Stomach (tissue), 4 donors: ENCODE results near the gene OTOS.

ENCODE experiments used
- CTCF ChIP-seq, 7 experiments: fragments of 450-650 bp in 4 of 7; fragments of 200-600 bp in 3 of 7; sonication (generic) in 3 of 7; IDR thresholded peaks; one replicate each; pipeline ENCODE4 v1.5.1; 2016 to 2019; ENCODE audit warnings: antibody characterized with exemption in 7 of 7, control low read depth in 2 of 7, mild to moderate bottlenecking in 1 of 7
- EP300 ChIP-seq: sonication (generic); formaldehyde crosslinking; IDR thresholded peaks from one replicate; pipeline ENCODE4 v1.6.1; 2017; ENCODE audit warnings: antibody characterized with exemption
- POLR2A ChIP-seq, 4 donors: fragments of 450-650 bp; IDR thresholded peaks; one replicate each; pipeline ENCODE4 v1.6.1; 2016; ENCODE audit warnings: antibody characterized with exemption in 4 of 4, control low read depth in 2 of 4, mild to moderate bottlenecking in 1 of 4, moderate library complexity in 1 of 4
- POLR2AphosphoS5 ChIP-seq, 3 donors: sonication (generic); formaldehyde crosslinking; IDR thresholded peaks; one replicate each; pipeline ENCODE4 v1.6.1; 2016; ENCODE audit warnings: antibody characterized with exemption in 3 of 3

- TF ChIP-seq POLR2AphosphoS5 (IDR thresholded peaks at IDR 0.05): no peak
- no peak for TF ChIP-seq CTCF (IDR thresholded peaks at IDR 0.05)
- no peak for TF ChIP-seq POLR2A (IDR thresholded peaks at IDR 0.05)
- TF ChIP-seq EP300: no peak
Measured at GRCh38 chr2:240121190-240121589, 19.3 kb downstream of the OTOS start.
